Activated T-helper 1 cell treated with anti-CD3 and anti-CD28 coated beads, Interleukin-12 subunit alpha, Interleukin-12 subunit beta, Interleukin-2, Interleukin-4 antibody, amounts not matched to agents 30 ng/mL and 10 ng/mL and 1 ng/mL, durations not matched to agents 14 hours and 24 hours and 36 hours (primary cell): Measurements from ENCODE around the gene OR6P1. TPM values are rescaled to one million over a fixed set of nuclear protein-coding genes. Genes with fewer than 3 reads are reported as not detected.

Experiments
- DNase-seq: peaks from one replicate; pipeline ENCODE4 v3.0.0; 2021; ENCODE audit warnings: low spot score
- H3K27ac Mint-ChIP-seq: one replicate; pipeline ENCODE4 v1.8.0; 2021; ENCODE audit warnings: mild to moderate bottlenecking, mixed read lengths
- H3K27me3 Mint-ChIP-seq: one replicate; pipeline ENCODE4 v1.8.0; 2022; ENCODE audit warnings: mild to moderate bottlenecking, moderate library complexity, mixed read lengths; ENCODE audit not compliant: insufficient read depth
- H3K36me3 Mint-ChIP-seq: one replicate; pipeline ENCODE4 v1.8.0; 2021; ENCODE audit warnings: low read depth, mixed read lengths
- H3K4me1 Mint-ChIP-seq: one replicate; pipeline ENCODE4 v1.8.0; 2021; ENCODE audit warnings: low read depth, mixed read lengths
- H3K4me3 Mint-ChIP-seq: one replicate; pipeline ENCODE4 v1.8.0; 2021; ENCODE audit warnings: mild to moderate bottlenecking, moderate library complexity, mixed read lengths
- H3K9me3 Mint-ChIP-seq: one replicate; pipeline ENCODE4 v1.8.0; 2021; ENCODE audit warnings: mixed read lengths
- intact Hi-C: fragments of 100-400 bp; cut with micrococcal nuclease; formaldehyde crosslinking; loops from one replicate; pipeline ENCODE4 v1.15.1; 2024
- total RNA-seq: library from RNA; stranded (reverse); gene quantifications from 2 replicates; pipeline ENCODE4 v1.2.3, GENCODE V29; 2022

The OR6P1 gene
- total RNA-seq, 1 donor from 2014 or later = not detected

GRCh38 chr1:158554352-158554751 lies 16.0 kb downstream of the OR6P1 start, which contains the start of gene OR6Y1:
Gene OR6Y1, minus strand, starts transcription at chr1:158554405. Its CDS starts 6,300 bp downstream, at chr1:158548105.
- Mint-ChIP-seq H3K4me1 (no peaks in the 10 kb centered on the region), H3K9me3 (no peaks in the 10 kb centered on the region), H3K27me3 (peaks cover 5% of the 10 kb centered on the region), H3K4me3 (no peak within 1 kb of the TSS), H3K27ac (no peak within 1 kb of the TSS), H3K36me3 (no peaks in the 10 kb centered on the region)
- intact Hi-C loops = no loop called here
- DNase-seq = no peak

DNA sequence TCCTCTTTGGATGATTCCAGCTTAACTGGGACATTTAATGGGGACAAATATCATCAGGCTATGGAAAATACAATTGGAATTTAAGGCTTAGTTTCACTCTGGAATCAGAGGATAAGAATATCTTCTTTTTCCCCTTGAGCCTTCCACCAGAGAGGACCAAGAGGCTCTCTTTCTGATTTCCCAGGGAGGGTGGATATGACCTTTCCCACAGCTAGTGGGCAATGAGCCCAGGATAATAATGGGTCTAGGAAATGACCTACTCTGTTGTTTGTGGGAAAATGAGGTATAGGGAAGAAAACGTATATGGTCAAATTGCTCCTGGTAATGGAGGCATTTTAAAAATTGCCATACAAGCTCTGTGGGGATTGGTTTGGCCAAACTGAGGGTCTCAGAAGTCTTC lies 18.1 kb downstream of the OR6P1 start:
- intact Hi-C loops = no loop called here
- Mint-ChIP-seq H3K27me3 (peaks cover 5% of the 10 kb centered on the region), H3K36me3 (no peaks in the 10 kb centered on the region), H3K4me3 (no peak overlapping the region), H3K4me1 (no peaks in the 10 kb centered on the region), H3K27ac (no peak overlapping the region), H3K9me3 (no peaks in the 10 kb centered on the region)
- no peak for DNase-seq

DNA sequence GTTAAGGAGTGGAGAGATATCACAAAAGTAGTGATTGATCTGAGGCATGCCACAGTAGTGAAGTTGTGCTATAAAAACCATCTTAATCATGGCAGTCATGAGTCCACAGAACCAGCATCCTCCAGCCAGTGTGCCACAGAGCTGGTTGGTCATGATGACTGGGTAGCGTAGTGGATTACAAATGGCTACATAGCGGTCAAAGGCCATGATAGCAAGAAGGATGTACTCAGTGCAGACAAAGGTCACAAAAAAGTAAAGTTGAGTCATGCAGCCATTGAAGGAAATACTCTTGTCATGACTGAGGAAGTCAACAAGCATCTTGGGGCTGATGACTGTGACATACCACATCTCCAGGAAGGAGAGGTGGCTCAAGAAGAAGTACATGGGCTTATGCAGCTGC lies 22.8 kb downstream of the OR6P1 start:
- Mint-ChIP-seq H3K4me3 (no peak overlapping the region), H3K9me3 (no peaks in the 10 kb centered on the region), H3K4me1 (no peaks in the 10 kb centered on the region), H3K27me3 (no peaks in the 10 kb centered on the region), H3K36me3 (no peaks in the 10 kb centered on the region), H3K27ac (no peak overlapping the region)
- intact Hi-C loops = no loop called here
- DNase-seq = no peak

DNA sequence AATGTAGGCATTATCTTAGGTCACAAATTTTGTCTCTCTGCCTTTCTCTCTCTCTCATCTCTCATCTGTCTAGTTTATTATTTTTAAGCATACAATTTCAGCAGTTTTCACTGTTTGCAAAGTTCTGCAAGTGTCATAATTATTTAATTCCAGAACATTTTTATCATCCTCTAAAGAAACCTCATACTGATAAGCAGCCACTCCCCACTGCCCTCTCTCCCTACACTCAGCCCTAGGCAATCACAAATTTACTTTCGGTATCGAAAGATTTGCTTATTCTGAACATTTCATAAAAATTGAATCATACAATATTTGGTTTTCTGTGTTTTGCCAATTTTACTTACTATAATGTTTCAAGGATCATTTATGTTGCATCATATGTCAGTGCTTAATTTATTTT lies 32.8 kb downstream of the OR6P1 start:
- Mint-ChIP-seq H3K27ac (no peak overlapping the region), H3K36me3 (no peaks in the 10 kb centered on the region), H3K9me3 (no peaks in the 10 kb centered on the region), H3K4me3 (no peak overlapping the region), H3K27me3 (no peaks in the 10 kb centered on the region), H3K4me1 (no peaks in the 10 kb centered on the region)
- intact Hi-C loops = no loop called here
- DNase-seq = no peak

- H3K27ac Mint-ChIP-seq = no peak overlapping the region
- no peaks in the 10 kb centered on the region for H3K4me1 Mint-ChIP-seq
- intact Hi-C loops = no loop called here
- no peak for DNase-seq
- no peaks in the 10 kb centered on the region for H3K9me3 Mint-ChIP-seq
- H3K27me3 Mint-ChIP-seq = peaks cover 1% of the 10 kb centered on the region
- H3K4me3 Mint-ChIP-seq = no peak overlapping the region
- H3K36me3 Mint-ChIP-seq = no peaks in the 10 kb centered on the region
Observed at GRCh38 chr1:158534496-158534895, 35.9 kb downstream of the OR6P1 start.

DNA sequence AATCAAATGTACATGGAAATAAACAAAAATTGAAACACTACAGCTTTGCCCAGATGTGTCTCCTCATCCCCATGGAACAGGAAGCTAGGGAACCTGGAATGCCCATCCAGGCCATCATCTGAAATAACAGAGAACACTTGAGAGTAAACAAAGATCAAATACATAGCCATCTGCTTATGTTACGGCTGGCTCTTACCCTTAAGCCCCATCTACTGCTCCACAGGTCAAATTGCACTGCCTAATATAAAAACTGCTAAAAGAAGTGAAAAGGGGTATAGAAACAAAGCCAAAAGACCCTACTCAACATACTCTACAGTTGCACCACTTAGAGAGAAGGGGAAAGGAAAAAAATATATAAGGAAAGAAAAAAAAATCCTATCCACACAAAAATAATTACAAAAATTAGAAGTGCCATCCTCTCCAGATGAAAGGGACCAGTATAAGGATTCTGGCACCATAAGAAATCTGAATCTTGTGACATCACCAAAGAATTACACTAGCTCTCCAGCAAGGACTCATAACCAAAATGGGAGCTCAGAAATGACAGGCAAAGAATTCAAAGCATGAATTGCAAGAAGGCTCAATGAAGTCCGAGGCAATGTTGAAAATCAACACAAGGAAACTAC lies 43.1 kb downstream of the OR6P1 start:
- no peaks in the 10 kb centered on the region for H3K36me3 Mint-ChIP-seq
- no peak overlapping the region for H3K27ac Mint-ChIP-seq
- peaks cover 1% of the 10 kb centered on the region for H3K27me3 Mint-ChIP-seq
- H3K9me3 Mint-ChIP-seq = peaks cover 15% of the 10 kb centered on the region
- no peaks in the 10 kb centered on the region for H3K4me1 Mint-ChIP-seq
- no peak for DNase-seq
- no peak overlapping the region for H3K4me3 Mint-ChIP-seq
- intact Hi-C loops = no loop called here

- H3K4me1 Mint-ChIP-seq = no peaks in the 10 kb centered on the region
- intact Hi-C loops = no loop called here
- no peak for DNase-seq
- H3K27ac Mint-ChIP-seq = no peak overlapping the region
- no peak overlapping the region for H3K4me3 Mint-ChIP-seq
- peaks cover 3% of the 10 kb centered on the region for H3K9me3 Mint-ChIP-seq
- peaks cover 4% of the 10 kb centered on the region for H3K27me3 Mint-ChIP-seq
- H3K36me3 Mint-ChIP-seq = no peaks in the 10 kb centered on the region
Observed at GRCh38 chr1:158521666-158522058, 48.7 kb downstream of the OR6P1 start.

- intact Hi-C loops = no loop called here
- no peaks in the 10 kb centered on the region for H3K4me1 Mint-ChIP-seq
- peaks cover 4% of the 10 kb centered on the region for H3K27me3 Mint-ChIP-seq
- no peak overlapping the region for H3K4me3 Mint-ChIP-seq
- H3K9me3 Mint-ChIP-seq = no peaks in the 10 kb centered on the region
- H3K36me3 Mint-ChIP-seq = no peaks in the 10 kb centered on the region
- no peak for DNase-seq
- H3K27ac Mint-ChIP-seq = no peak overlapping the region
Observed at GRCh38 chr1:158520955-158521665, 49.3 kb downstream of the OR6P1 start.

- no peak for DNase-seq
- Mint-ChIP-seq H3K36me3 (no peaks in the 10 kb centered on the region), H3K4me3 (no peak overlapping the region), H3K4me1 (no peaks in the 10 kb centered on the region), H3K27me3 (peaks cover 4% of the 10 kb centered on the region), H3K27ac (no peak overlapping the region), H3K9me3 (no peaks in the 10 kb centered on the region)
- intact Hi-C loops = no loop called here
Observed at GRCh38 chr1:158520021-158520420, 50.4 kb downstream of the OR6P1 start.

- Mint-ChIP-seq H3K4me1 (no peaks in the 10 kb centered on the region), H3K36me3 (no peaks in the 10 kb centered on the region), H3K9me3 (no peaks in the 10 kb centered on the region), H3K27me3 (peaks cover 4% of the 10 kb centered on the region), H3K4me3 (no peak overlapping the region), H3K27ac (no peak overlapping the region)
- intact Hi-C loops = no loop called here
- DNase-seq = no peak
Observed at GRCh38 chr1:158516966-158517365, 53.4 kb downstream of the OR6P1 start.

Other genes with a start within 250 kb of the OR6P1 start
- not detected in 2 replicates for gene CD1B, start 239.0 kb downstream of the OR6P1 start, total RNA-seq
- not detected in 2 replicates for gene CD1E, start 216.7 kb downstream of the OR6P1 start, total RNA-seq
- gene OR10T2, start 171.1 kb downstream of the OR6P1 start, total RNA-seq = not detected in 2 replicates
- gene OR10K2, start 144.3 kb downstream of the OR6P1 start, total RNA-seq = not detected in 2 replicates
- not detected in 2 replicates for gene OR10K1, start 108.7 kb downstream of the OR6P1 start, total RNA-seq
- gene OR10R2, start 98.4 kb downstream of the OR6P1 start, total RNA-seq = not detected in 2 replicates
- gene OR6Y1, start 16.2 kb downstream of the OR6P1 start, total RNA-seq = not detected in 2 replicates
- not detected in 2 replicates for gene OR10X1, start 9.3 kb upstream of the OR6P1 start, total RNA-seq
- not detected in 2 replicates for gene OR10Z1, start 34.7 kb upstream of the OR6P1 start, total RNA-seq
- not detected in 2 replicates for gene SPTA1, start 116.1 kb upstream of the OR6P1 start, total RNA-seq
- not detected in 2 replicates for gene OR6K2, start 130.1 kb upstream of the OR6P1 start, total RNA-seq
- not detected in 2 replicates for gene OR6K3, start 150.1 kb upstream of the OR6P1 start, total RNA-seq
- not detected in 2 replicates for gene OR6K6, start 184.1 kb upstream of the OR6P1 start, total RNA-seq
- gene OR6N1, start 201.6 kb upstream of the OR6P1 start, total RNA-seq = not detected in 2 replicates
- gene OR6N2, start 210.6 kb upstream of the OR6P1 start, total RNA-seq = not detected in 2 replicates